NCI-H187 (cell line): Measurements from ENCODE around the gene ZNF511.

ENCODE experiments used
- DNase-seq, 2 experiments: peaks; one replicate each; lab custom pipeline; 2025; lab: John Stamatoyannopoulos, UW

Gene ZNF511

GRCh38 chr10:133274751-133275683 is 33.7 kb upstream of the ZNF511 start:
- no peak for DNase-seq

GRCh38 chr10:133275684-133276092 is 33.0 kb upstream of the ZNF511 start:
- DNase-seq = no peak

GRCh38 chr10:133276100-133276434 is 32.6 kb upstream of the ZNF511 start:
- DNase-seq = no peak

- DNase-seq = no peak
Observed at GRCh38 chr10:133276435-133277201, 32.1 kb upstream of the ZNF511 start, which contains the start of gene ADAM8. Gene ADAM8, minus strand, starts transcription at chr10:133276868. Its CDS starts 51 bp downstream, at chr10:133276817.

GRCh38 chr10:133277277-133277992 is 31.3 kb upstream of the ZNF511 start:
- no peak for DNase-seq

GRCh38 chr10:133277993-133278576 is 30.6 kb upstream of the ZNF511 start:
- DNase-seq = no peak

- no peak for DNase-seq
Observed at GRCh38 chr10:133278577-133279265, 30.0 kb upstream of the ZNF511 start.

- no peak for DNase-seq
Observed at GRCh38 chr10:133279326-133280226, 29.1 kb upstream of the ZNF511 start.

- DNase-seq = no peak
Observed at GRCh38 chr10:133280391-133281059, 28.2 kb upstream of the ZNF511 start.

- no peak for DNase-seq
Observed at GRCh38 chr10:133281084-133281483, 27.6 kb upstream of the ZNF511 start.

- no peak for DNase-seq
Observed at GRCh38 chr10:133281628-133282372, 26.9 kb upstream of the ZNF511 start.

GRCh38 chr10:133282846-133283390 is 25.8 kb upstream of the ZNF511 start:
- no peak for DNase-seq

GRCh38 chr10:133283931-133284330 is 24.8 kb upstream of the ZNF511 start:
- DNase-seq = no peak

GRCh38 chr10:133285217-133285616 is 23.5 kb upstream of the ZNF511 start:
- DNase-seq = no peak

GRCh38 chr10:133286366-133286765 is 22.3 kb upstream of the ZNF511 start:
- no peak for DNase-seq

GRCh38 chr10:133287832-133288500 is 20.7 kb upstream of the ZNF511 start:
- no peak for DNase-seq

GRCh38 chr10:133289761-133290160 is 19.0 kb upstream of the ZNF511 start:
- DNase-seq = no peak
